ENCODE data around the gene LPAR1. TPM values are rescaled to one million over a fixed set of nuclear protein-coding genes. Genes with fewer than 3 reads are reported as not detected.

Gene LPAR1
- total and polyA plus RNA-seq, 2 donors (not counting 1 experiment from before 2014, with no cell fraction given): 222 to 240 TPM

- H3K36me3 ChIP-seq (ENCODE audit: control insufficient read depth, insufficient read depth, low read length): no peaks in the 10 kb centered on the region
- peak; percentile 72 to 92 for DNase-seq (ENCODE audit: low read depth in 2 of 2)
- H4K20me1 ChIP-seq (ENCODE audit: control insufficient read depth, extremely low read depth, insufficient read depth, low read length): peaks cover 3% of the 10 kb centered on the region
- H3K27ac ChIP-seq (ENCODE audit: insufficient read depth, low read length): peak overlapping the region; percentile 63
- no peak overlapping the region for H3K9ac ChIP-seq (ENCODE audit: insufficient read depth, low read length)
- no peak overlapping the region for H2AFZ ChIP-seq (ENCODE audit: low read length)
- peak overlapping the region; percentile 20 for H3K4me2 ChIP-seq (ENCODE audit: extremely low read depth, insufficient read depth, low read length)
- peaks cover 96% of the 10 kb centered on the region for H3K79me2 ChIP-seq (ENCODE audit: control insufficient read depth, insufficient read depth, low read length)
- no peaks in the 10 kb centered on the region for H3K9me3 ChIP-seq (ENCODE audit: control insufficient read depth, insufficient read depth, low read depth, low read length)
- peaks cover 31% of the 10 kb centered on the region for H3K4me1 ChIP-seq (ENCODE audit: control insufficient read depth, extremely low read depth, insufficient read depth, low read length)
- TF ChIP-seq EZH2 (IDR thresholded peaks at IDR 0.05; ENCODE audit: low read length, missing control alignments) (no peak), CTCF (conservative IDR thresholded peaks at IDR 0.05 in 1 of 2, IDR thresholded peaks at IDR 0.05 in 1 of 2; ENCODE audit: low read depth in 1 of 2, low read length in 2 of 2) (no peak)
- no peak overlapping the region for H3K4me3 ChIP-seq (replicated peaks in 1 of 4; ENCODE audit: control extremely low read depth in 1 of 4, insufficient read depth in 1 of 4, low read depth in 3 of 4, low read length in 4 of 4)
- no peaks in the 10 kb centered on the region for H3K27me3 ChIP-seq (ENCODE audit: control insufficient read depth, insufficient read depth, low read length)
Observed at GRCh38 chr9:110996436-110997220, 41.6 kb downstream of the LPAR1 start.

GRCh38 chr9:110995420-110996340, 42.6 kb downstream of the LPAR1 start:
- peaks cover 96% of the 10 kb centered on the region for H3K79me2 ChIP-seq (ENCODE audit: control insufficient read depth, insufficient read depth, low read length)
- no peak overlapping the region for H2AFZ ChIP-seq (ENCODE audit: low read length)
- peak overlapping the region; percentile 29 for H3K4me2 ChIP-seq (ENCODE audit: extremely low read depth, insufficient read depth, low read length)
- no peaks in the 10 kb centered on the region for H3K27me3 ChIP-seq (ENCODE audit: control insufficient read depth, insufficient read depth, low read length)
- peaks cover 2% of the 10 kb centered on the region for H3K36me3 ChIP-seq (ENCODE audit: control insufficient read depth, insufficient read depth, low read length)
- H3K9me3 ChIP-seq (ENCODE audit: control insufficient read depth, insufficient read depth, low read depth, low read length): no peaks in the 10 kb centered on the region
- H3K9ac ChIP-seq (ENCODE audit: insufficient read depth, low read length): no peak overlapping the region
- peak overlapping the region; percentile 63 for H3K27ac ChIP-seq (ENCODE audit: insufficient read depth, low read length)
- no peak for TF ChIP-seq EZH2 (IDR thresholded peaks at IDR 0.05; ENCODE audit: low read length, missing control alignments)
- TF ChIP-seq CTCF (conservative IDR thresholded peaks at IDR 0.05 in 1 of 2, IDR thresholded peaks at IDR 0.05 in 1 of 2; ENCODE audit: low read depth in 1 of 2, low read length in 2 of 2): no peak
- H3K4me1 ChIP-seq (ENCODE audit: control insufficient read depth, extremely low read depth, insufficient read depth, low read length): peaks cover 31% of the 10 kb centered on the region
- H3K4me3 ChIP-seq (replicated peaks in 1 of 4; ENCODE audit: control extremely low read depth in 1 of 4, insufficient read depth in 1 of 4, low read depth in 3 of 4, low read length in 4 of 4): peak overlapping the region in 1 of 4 experiments; percentile 11
- H4K20me1 ChIP-seq (ENCODE audit: control insufficient read depth, extremely low read depth, insufficient read depth, low read length): no peaks in the 10 kb centered on the region
- peak; percentile 51 to 66 for DNase-seq (ENCODE audit: low read depth in 2 of 2)

- H4K20me1 ChIP-seq (ENCODE audit: control insufficient read depth, extremely low read depth, insufficient read depth, low read length): no peaks in the 10 kb centered on the region
- H3K36me3 ChIP-seq (ENCODE audit: control insufficient read depth, insufficient read depth, low read length): peaks cover 2% of the 10 kb centered on the region
- H2AFZ ChIP-seq (ENCODE audit: low read length): no peak overlapping the region
- no peak overlapping the region for H3K9ac ChIP-seq (ENCODE audit: insufficient read depth, low read length)
- peak in 1 of 2 donors; percentile 82 for DNase-seq (ENCODE audit: low read depth in 2 of 2)
- TF ChIP-seq EZH2 (IDR thresholded peaks at IDR 0.05; ENCODE audit: low read length, missing control alignments): no peak
- H3K4me3 ChIP-seq (replicated peaks in 1 of 4; ENCODE audit: control extremely low read depth in 1 of 4, insufficient read depth in 1 of 4, low read depth in 3 of 4, low read length in 4 of 4): peak overlapping the region in 1 of 4 experiments; percentile 11
- H3K79me2 ChIP-seq (ENCODE audit: control insufficient read depth, insufficient read depth, low read length): peaks cover 96% of the 10 kb centered on the region
- H3K9me3 ChIP-seq (ENCODE audit: control insufficient read depth, insufficient read depth, low read depth, low read length): no peaks in the 10 kb centered on the region
- H3K27me3 ChIP-seq (ENCODE audit: control insufficient read depth, insufficient read depth, low read length): no peaks in the 10 kb centered on the region
- H3K4me2 ChIP-seq (ENCODE audit: extremely low read depth, insufficient read depth, low read length): peak overlapping the region; percentile 70
- peak overlapping the region; percentile 72 for H3K27ac ChIP-seq (ENCODE audit: insufficient read depth, low read length)
- peaks cover 31% of the 10 kb centered on the region for H3K4me1 ChIP-seq (ENCODE audit: control insufficient read depth, extremely low read depth, insufficient read depth, low read length)
Observed at GRCh38 chr9:110994771-110995241, 43.5 kb downstream of the LPAR1 start.

Data from fibroblast of lung (primary cell).